Suprapubic skin (tissue), 4 donors: ENCODE measurements around the gene EPB41L4A. TPM values are rescaled to one million over a fixed set of nuclear protein-coding genes. Genes with fewer than 3 reads are reported as not detected.
A peak's percentile ranks its signal among the peaks of the same experiment; 100 is the strongest.

Source experiments
- DNase-seq, 2 donors: peaks; one replicate each; pipeline ENCODE4 v3.0.0-alpha.2; 2019; ENCODE audit warnings: low spot score in 2 of 2
- H3K27ac ChIP-seq: fragments of 200-600 bp; sonication (generic); one replicate; pipeline ENCODE4 v1.5.1; 2019
- H3K27me3 ChIP-seq: fragments of 200-600 bp; sonication (generic); one replicate; pipeline ENCODE4 v1.5.1; 2019
- H3K36me3 ChIP-seq: fragments of 200-600 bp; sonication (generic); one replicate; pipeline ENCODE4 v1.5.1; 2019
- H3K4me1 ChIP-seq: fragments of 200-600 bp; sonication (generic); one replicate; pipeline ENCODE4 v1.5.1; 2019
- H3K4me3 ChIP-seq: fragments of 200-600 bp; sonication (generic); one replicate; pipeline ENCODE4 v1.5.1; 2019; ENCODE audit warnings: mild to moderate bottlenecking
- H3K9me3 ChIP-seq: fragments of 200-600 bp; sonication (generic); one replicate; pipeline ENCODE4 v1.5.1; 2019
- CTCF ChIP-seq, 2 donors: fragments of 200-600 bp in 1 of 2; fragments of 450-650 bp in 1 of 2; sonication (generic) in 1 of 2; IDR thresholded peaks; one replicate each; pipeline ENCODE4 v1.5.1; 2016 to 2019; ENCODE audit warnings: antibody characterized with exemption in 2 of 2, mild to moderate bottlenecking in 1 of 2, moderate library complexity in 1 of 2
- EP300 ChIP-seq: sonication (generic); formaldehyde crosslinking; IDR thresholded peaks from one replicate; pipeline ENCODE4 v1.6.1; 2017; ENCODE audit warnings: antibody characterized with exemption
- POLR2A ChIP-seq, 2 donors: fragments of 450-650 bp; IDR thresholded peaks; one replicate each; pipeline ENCODE4 v1.6.1; 2017; ENCODE audit warnings: antibody characterized with exemption in 2 of 2, mild to moderate bottlenecking in 2 of 2, moderate library complexity in 2 of 2
- POLR2AphosphoS5 ChIP-seq, 3 donors: sonication (generic); formaldehyde crosslinking; IDR thresholded peaks; one replicate each; pipeline ENCODE4 v1.6.1; 2017; ENCODE audit warnings: antibody characterized with exemption in 3 of 3
- WGBS: methylation state at CpG from one replicate; pipeline ENCODE4 v1.1.5; 2018; 5-methylcytosine and 5-hydroxymethylcytosine counted together
- total RNA-seq, 4 donors: library from RNA; depleted of rRNA; stranded (reverse); fragments of >200 nt; gene quantifications; one replicate each; pipeline ENCODE4 v1.1.0, GENCODE V29; 2016

Gene EPB41L4A
- total RNA-seq, 4 donors from 2014 or later = 8.5 to 31.9 (median 12.8) TPM

GRCh38 chr5:112160652-112161391 lies 258.3 kb downstream of the EPB41L4A start:
- DNase-seq = peak; percentile 94 to 96
- Histone ChIP-seq H3K27ac (peak overlapping the region; percentile 90), H3K27me3 (no peaks in the 10 kb centered on the region), H3K4me3 (peak overlapping the region; percentile 91), H3K36me3 (peaks cover 32% of the 10 kb centered on the region), H3K9me3 (no peaks in the 10 kb centered on the region), H3K4me1 (peaks cover 17% of the 10 kb centered on the region)
- no peak for TF ChIP-seq EP300
- TF ChIP-seq POLR2AphosphoS5 (IDR thresholded peaks at IDR 0.05) = peak; percentile 45 to 99 (median 93)
- peak; percentile 93 to 97 for TF ChIP-seq CTCF (IDR thresholded peaks at IDR 0.05)
- peak; percentile 52 to 82 for TF ChIP-seq POLR2A (IDR thresholded peaks at IDR 0.05)
- WGBS = under 1% methylated on average over 55 of the region's 55 CpGs

- Histone ChIP-seq H3K27me3 (no peaks in the 10 kb centered on the region), H3K27ac (no peak overlapping the region), H3K36me3 (peaks cover 21% of the 10 kb centered on the region), H3K4me1 (peaks cover 17% of the 10 kb centered on the region), H3K9me3 (no peaks in the 10 kb centered on the region), H3K4me3 (no peak overlapping the region)
- WGBS = 71% methylated on average over 5 of the region's 5 CpGs
- TF ChIP-seq EP300 (no peak), CTCF (IDR thresholded peaks at IDR 0.05) (no peak), POLR2A (IDR thresholded peaks at IDR 0.05) (no peak), POLR2AphosphoS5 (IDR thresholded peaks at IDR 0.05) (no peak)
- no peak for DNase-seq
These were observed 259.6 kb downstream of the EPB41L4A start for GRCh38 chr5:112159435-112159834.

- Histone ChIP-seq H3K4me3 (no peak overlapping the region), H3K4me1 (peaks cover 1% of the 10 kb centered on the region), H3K36me3 (no peaks in the 10 kb centered on the region), H3K27me3 (no peaks in the 10 kb centered on the region), H3K9me3 (no peaks in the 10 kb centered on the region), H3K27ac (no peak overlapping the region)
- DNase-seq = no peak
- no peak for TF ChIP-seq POLR2A (IDR thresholded peaks at IDR 0.05)
- no peak for TF ChIP-seq POLR2AphosphoS5 (IDR thresholded peaks at IDR 0.05)
- TF ChIP-seq CTCF (IDR thresholded peaks at IDR 0.05) = no peak
- no peak for TF ChIP-seq EP300
- WGBS = 78% methylated on average over 3 of the region's 3 CpGs
These were observed 262.9 kb downstream of the EPB41L4A start for GRCh38 chr5:112156211-112156610.

GRCh38 chr5:112154940-112155686 lies 264.0 kb downstream of the EPB41L4A start:
- Histone ChIP-seq H3K4me3 (no peak overlapping the region), H3K27me3 (no peaks in the 10 kb centered on the region), H3K27ac (no peak overlapping the region), H3K9me3 (no peaks in the 10 kb centered on the region), H3K4me1 (no peaks in the 10 kb centered on the region), H3K36me3 (no peaks in the 10 kb centered on the region)
- TF ChIP-seq POLR2A (IDR thresholded peaks at IDR 0.05) (no peak), CTCF (IDR thresholded peaks at IDR 0.05) (no peak), EP300 (no peak), POLR2AphosphoS5 (IDR thresholded peaks at IDR 0.05) (no peak)
- DNase-seq = no peak

GRCh38 chr5:112149727-112150126 lies 269.4 kb downstream of the EPB41L4A start:
- WGBS = 88% methylated on average over 4 of the region's 4 CpGs

More at GRCh38 chr5:112149727-112150126, 269.4 kb downstream of the EPB41L4A start:
- H3K27ac ChIP-seq = no peak overlapping the region
- peaks cover 5% of the 10 kb centered on the region for H3K4me1 ChIP-seq
- no peaks in the 10 kb centered on the region for H3K27me3 ChIP-seq
- TF ChIP-seq POLR2A (IDR thresholded peaks at IDR 0.05) (no peak), EP300 (no peak), POLR2AphosphoS5 (IDR thresholded peaks at IDR 0.05) (no peak), CTCF (IDR thresholded peaks at IDR 0.05) (no peak)
- DNase-seq = no peak
- H3K4me3 ChIP-seq = no peak overlapping the region
- no peaks in the 10 kb centered on the region for H3K9me3 ChIP-seq
- no peaks in the 10 kb centered on the region for H3K36me3 ChIP-seq
